Skeletal muscle cell (primary cell): ENCODE data around the gene RSRP1.
A peak's percentile ranks its signal among the peaks of the same experiment; 100 is the strongest.
"Not testable (repeated sequence)": the region's sequence is repeated elsewhere in the genome, so short reads cannot be mapped to it uniquely, and the experiment has no call there.

Source experiments
- DNase-seq: peaks from one replicate; pipeline ENCODE4 v3.0.0-alpha.2; 2010; ENCODE audit warnings: low read depth
- H3K4me3 ChIP-seq: 2 replicates; pipeline ENCODE4 v1.5.1; 2011; ENCODE audit warnings: low read depth, mild to moderate bottlenecking, control low read depth, low read length, moderate library complexity

Gene RSRP1

GRCh38 chr1:25247024-25247828 lies at the start of gene RSRP1:
TSS of gene RSRP1 (minus strand) at chr1:25247454. CDS start at chr1:25246963, 491 bp downstream.
- DNase-seq: peak; percentile 94
- peak within 1 kb of the TSS; percentile 85 for H3K4me3 ChIP-seq

GRCh38 chr1:25296501-25296900 lies 49.2 kb upstream of the RSRP1 start:
- not testable (repeated sequence) for DNase-seq, H3K4me3 ChIP-seq

GRCh38 chr1:25294889-25295826 lies 47.9 kb upstream of the RSRP1 start:
- DNase-seq, H3K4me3 ChIP-seq: not testable (repeated sequence)

GRCh38 chr1:25293426-25293825 lies 46.2 kb upstream of the RSRP1 start:
- DNase-seq, H3K4me3 ChIP-seq: not testable (repeated sequence)

- not testable (repeated sequence) for DNase-seq
Observed at GRCh38 chr1:25290043-25290442, 42.8 kb upstream of the RSRP1 start.

GRCh38 chr1:25288573-25289101 lies 41.4 kb upstream of the RSRP1 start:
- not testable (repeated sequence) for DNase-seq, H3K4me3 ChIP-seq

More at GRCh38 chr1:25290043-25290442, 42.8 kb upstream of the RSRP1 start:
- not testable (repeated sequence) for H3K4me3 ChIP-seq

- not testable (repeated sequence) for H3K4me3 ChIP-seq, DNase-seq
Observed at GRCh38 chr1:25287164-25287563, 39.9 kb upstream of the RSRP1 start.

- DNase-seq, H3K4me3 ChIP-seq: not testable (repeated sequence)
Observed at GRCh38 chr1:25285862-25286261, 38.6 kb upstream of the RSRP1 start.

- DNase-seq, H3K4me3 ChIP-seq: not testable (repeated sequence)
Observed at GRCh38 chr1:25279693-25280111, 32.4 kb upstream of the RSRP1 start.

GRCh38 chr1:25278790-25279189 lies 31.5 kb upstream of the RSRP1 start:
- H3K4me3 ChIP-seq, DNase-seq: not testable (repeated sequence)

GRCh38 chr1:25278358-25278757 lies 31.1 kb upstream of the RSRP1 start:
- not testable (repeated sequence) for H3K4me3 ChIP-seq, DNase-seq

GRCh38 chr1:25277295-25277694 lies 30.0 kb upstream of the RSRP1 start:
- not testable (repeated sequence) for DNase-seq, H3K4me3 ChIP-seq

GRCh38 chr1:25275648-25276047 lies 28.4 kb upstream of the RSRP1 start:
- not testable (repeated sequence) for DNase-seq

GRCh38 chr1:25272238-25272637 lies 25.0 kb upstream of the RSRP1 start, which contains the start of gene RHD:
TSS of gene RHD (plus strand) at chr1:25272509. CDS start at chr1:25272548, 39 bp downstream.
- H3K4me3 ChIP-seq, DNase-seq: not testable (repeated sequence)

More at GRCh38 chr1:25275648-25276047, 28.4 kb upstream of the RSRP1 start:
- not testable (repeated sequence) for H3K4me3 ChIP-seq

GRCh38 chr1:25268143-25268760 lies 21.0 kb upstream of the RSRP1 start:
- not testable (repeated sequence) for DNase-seq
- peak overlapping the region; percentile 56 for H3K4me3 ChIP-seq

GRCh38 chr1:25267288-25268142 lies 20.3 kb upstream of the RSRP1 start:
- H3K4me3 ChIP-seq: peak overlapping the region; percentile 56
- DNase-seq: peak; percentile 46

- not testable (repeated sequence) for DNase-seq
- H3K4me3 ChIP-seq: peak overlapping the region; percentile 56
Observed at GRCh38 chr1:25266554-25267287, 19.5 kb upstream of the RSRP1 start.
